HepG2 (cell line): ENCODE measurements around the gene FER1L5. TPM values are rescaled to one million over a fixed set of nuclear protein-coding genes. Genes with fewer than 3 reads are reported as not detected.

Source experiments
- ATAC-seq: fragments of 200-7000 bp; cut with Tn5 transposase; 3 replicates; pipeline ENCODE4 v1.9.1; 2020; ENCODE audit warnings: mild to moderate bottlenecking, moderate library complexity
- BruUV-seq: library from RNA; stranded (reverse); fragments of 400-500 nt; replicated peaks from 2 replicates; lab custom pipeline; 2021; lab: Mats Ljungman, UMichigan
- CTCF ChIA-PET: fragments of 300-600 bp; formaldehyde crosslinking; extraction: SDS; loops from one replicate; lab custom pipeline; 2021; ENCODE audit warnings: low total read pairs, inconsistent platforms, low intra/inter-chr PET ratio; lab: Yijun Ruan, JAX
- POLR2A ChIA-PET: fragments of 350-600 bp; sonication (Branson Sonifier 250); formaldehyde crosslinking; loops from one replicate; lab custom pipeline; 2020; ENCODE audit warnings: antibody characterized with exemption, inconsistent platforms; lab: Yijun Ruan, JAX
- DNase-seq: peaks from one replicate; pipeline ENCODE4 v3.0.0-alpha.2; 2015; ENCODE audit warnings: low spot score
- FAIRE-seq: peaks from 3 replicates; lab custom pipeline; 2011; peaks lifted over from hg19 to GRCh38; lab: Jason Lieb, UNC
- H2AFZ ChIP-seq: one replicate; pipeline ENCODE4 v1.6.1; 2011; ENCODE audit warnings: low read length, inconsistent platforms
- H3K27ac ChIP-seq: fragments of 300-600 bp; 3 replicates; pipeline ENCODE4 v1.8.0; 2011; ENCODE audit warnings: mixed run types, mild to moderate bottlenecking, mixed read lengths, low read length, inconsistent platforms; ENCODE audit not compliant: insufficient read depth; ENCODE audit errors: extremely low read length
- H3K27me3 ChIP-seq, 2 experiments: fragments of 200-600 bp in 1 of 2; 2 replicates in 1 of 2; 3 replicates in 1 of 2; pipeline versions ENCODE4 v1.6.0 to v1.8.0; 2011; ENCODE audit warnings: low read length in 2 of 2, mild to moderate bottlenecking in 2 of 2, moderate library complexity in 2 of 2, inconsistent platforms in 1 of 2; ENCODE audit not compliant: insufficient read depth in 2 of 2, control insufficient read depth in 1 of 2
- H3K36me3 ChIP-seq, 2 experiments: fragments of 200-600 bp in 1 of 2; replicated peaks in 1 of 2; 2 replicates in 1 of 2; 3 replicates in 1 of 2; pipeline versions ENCODE4 v1.5.1 to v1.8.0; 2011; ENCODE audit warnings: low read length in 2 of 2, inconsistent platforms in 1 of 2; ENCODE audit not compliant: insufficient read depth in 2 of 2, control insufficient read depth in 1 of 2
- H3K4me1 ChIP-seq: 2 replicates; pipeline ENCODE4 v1.5.1; 2012; ENCODE audit warnings: low read length, inconsistent platforms; ENCODE audit not compliant: insufficient read depth
- H3K4me2 ChIP-seq: 2 replicates; pipeline ENCODE4 v1.6.0; 2011; ENCODE audit warnings: low read depth, low read length, inconsistent platforms
- H3K4me3 ChIP-seq, 3 experiments: fragments of 200-600 bp in 1 of 3; sonication (generic), shearing (Covaris generic) in 1 of 3; replicated peaks in 1 of 3; 2 replicates each; pipeline ENCODE4 v1.5.1; 2011 to 2016; ENCODE audit warnings: low read length in 3 of 3, inconsistent platforms in 2 of 3, low read depth in 2 of 3, mild to moderate bottlenecking in 2 of 3, control low read depth in 1 of 3, mixed read lengths in 1 of 3; ENCODE audit not compliant: insufficient read depth in 1 of 3
- H3K79me2 ChIP-seq: one replicate; pipeline ENCODE4 v1.6.1; 2011; ENCODE audit warnings: low read length, inconsistent platforms; ENCODE audit not compliant: insufficient read depth
- H3K9ac ChIP-seq: 2 replicates; pipeline ENCODE4 v1.6.0; 2011; ENCODE audit warnings: mild to moderate bottlenecking, low read depth, low read length, inconsistent platforms; ENCODE audit not compliant: insufficient read depth
- H3K9me3 ChIP-seq: 2 replicates; pipeline ENCODE4 v1.5.1; 2012; ENCODE audit warnings: mild to moderate bottlenecking, low read length
- H4K20me1 ChIP-seq: 2 replicates; pipeline ENCODE4 v1.6.0; 2011; ENCODE audit warnings: inconsistent platforms, mild to moderate bottlenecking, low read length, moderate library complexity; ENCODE audit not compliant: insufficient read depth
- FOSL2 ChIP-seq: sonication (generic); formaldehyde crosslinking; IDR thresholded peaks from 2 replicates; pipeline ENCODE4 v1.4.0; 2020; ENCODE audit warnings: missing genetic modification reagents
- GLI4 ChIP-seq: sonication (generic); formaldehyde crosslinking; IDR thresholded peaks from 2 replicates; pipeline ENCODE4 v1.5.1; 2020; ENCODE audit warnings: missing genetic modification reagents, mild to moderate bottlenecking, moderate library complexity, borderline replicate concordance
- MTF1 ChIP-seq: sonication (generic); formaldehyde crosslinking; IDR thresholded peaks from 2 replicates; pipeline ENCODE4 v1.5.0; 2020; ENCODE audit warnings: missing genetic modification reagents
- NR1H2 ChIP-seq: sonication (generic); formaldehyde crosslinking; IDR thresholded peaks from 2 replicates; pipeline ENCODE4 v1.8.1; 2022; ENCODE audit warnings: low read depth, missing genetic modification reagents, borderline replicate concordance
- PAXIP1 ChIP-seq: sonication (generic); formaldehyde crosslinking; conservative IDR thresholded peaks from 2 replicates; pipeline ENCODE4 v1.4.0; 2020; ENCODE audit warnings: mild to moderate bottlenecking, missing genetic modification reagents, moderate library complexity
- SMAD3 ChIP-seq: sonication (generic); formaldehyde crosslinking; IDR thresholded peaks from 2 replicates; pipeline ENCODE4 v1.4.0; 2020; ENCODE audit warnings: missing genetic modification reagents
- ZNF12 ChIP-seq: sonication (generic); formaldehyde crosslinking; IDR thresholded peaks from 2 replicates; pipeline ENCODE4 v1.5.0; 2020; ENCODE audit warnings: missing genetic modification reagents
- ZNF18 ChIP-seq: sonication (generic); formaldehyde crosslinking; IDR thresholded peaks from 2 replicates; pipeline ENCODE4 v1.8.0; 2022; ENCODE audit warnings: mild to moderate bottlenecking, missing genetic modification reagents; ENCODE audit not compliant: insufficient replicate concordance
- ZNF224 ChIP-seq: sonication (generic); formaldehyde crosslinking; IDR thresholded peaks from 2 replicates; pipeline ENCODE4 v1.5.0; 2020; ENCODE audit warnings: mild to moderate bottlenecking, missing genetic modification reagents
- ZNF30 ChIP-seq: sonication (generic); formaldehyde crosslinking; IDR thresholded peaks from 2 replicates; pipeline ENCODE4 v1.5.0; 2020; ENCODE audit warnings: mild to moderate bottlenecking, missing genetic modification reagents
- ZNF773 ChIP-seq: sonication (generic); formaldehyde crosslinking; IDR thresholded peaks from 2 replicates; pipeline ENCODE4 v1.4.0; 2020; ENCODE audit warnings: missing genetic modification reagents, borderline replicate concordance
- WGBS: methylation state at CpG from one replicate; pipeline ENCODE4 v1.1.6; 2017; ENCODE audit warnings: low lambda C conversion rate; 5-methylcytosine and 5-hydroxymethylcytosine counted together
- in situ Hi-C: cut with HindIII; loops from 2 replicates; pipeline ENCODE4 v1.10.0; 2017; ENCODE audit warnings: low pct_unique_long_range_greater_than_20kb; ENCODE audit not compliant: extremely low pct_ligation_motif_present
- intact Hi-C: fragments of 100-400 bp; cut with micrococcal nuclease; formaldehyde crosslinking; loops from one replicate; pipeline ENCODE4 v1.10.0; 2022; ENCODE audit not compliant: unreplicated experiment
- polyA plus RNA-seq, 8 experiments: library from polyadenylated mRNA; depleted of rRNA in 3 of 8; stranded (reverse) in 7 of 8; unstranded in 1 of 8; fragments of >200 nt; fragmentation: Illumina TruSeq in 4 of 8; extraction: Trizol in 4 of 8; gene quantifications; 2 replicates each; pipeline versions ENCODE4 v1.2.1 to v1.2.3, GENCODE V29; 2011 to 2016; ENCODE audit warnings: low read depth in 4 of 8, missing spikeins in 1 of 8, mixed read lengths in 1 of 8; ENCODE audit not compliant: insufficient read depth in 1 of 8
- total RNA-seq, 5 experiments: library from RNA; depleted of rRNA; stranded (reverse); fragments of >200 nt; fragmentation: Illumina TruSeq; extraction: Trizol; gene quantifications; 2 replicates each; pipeline ENCODE4 v1.2.3, GENCODE V29; 2016; ENCODE audit warnings: low read depth in 1 of 5
- TF ChIP-seq, protein P1 (sequence below): sonication (generic); formaldehyde crosslinking; IDR thresholded peaks from 2 replicates; pipeline ENCODE4 v1.9.0; 2022; ENCODE audit warnings: low read depth, missing genetic modification reagents
- TF ChIP-seq, protein P2 (sequence below): sonication (generic); formaldehyde crosslinking; IDR thresholded peaks from 2 replicates; pipeline ENCODE4 v1.9.0; 2021; ENCODE audit warnings: missing genetic modification reagents, mild to moderate bottlenecking, borderline replicate concordance

Gene FER1L5
- total and polyA plus RNA-seq, 2 of the 13 experiments (the other 11 are each of a cell fraction or from before 2014, with no cell fraction given) = 0.02 to 0.08 TPM

- Histone ChIP-seq H3K9ac (peak overlapping the region; percentile 79), H3K36me3 (peaks cover 8 to 34% of the 10 kb centered on the region in 2 experiments; a peak in 4 of 5 replicates), H4K20me1 (no peaks in the 10 kb centered on the region), H3K27me3 (no peaks in the 10 kb centered on the region; a peak in 1 of 5 replicates), H2AFZ (no peak overlapping the region), H3K4me1 (peaks cover 25% of the 10 kb centered on the region), H3K79me2 (peaks cover 25% of the 10 kb centered on the region), H3K9me3 (no peaks in the 10 kb centered on the region), H3K27ac (peak overlapping the region; percentile 56), H3K4me3 (peak overlapping the region; percentile 83 to 95 (median 86)), H3K4me2 (peak overlapping the region; percentile 94)
- CTCF ChIA-PET = no interaction called here
- POLR2A ChIA-PET = interaction anchor here (2.1 to 2.4 kb wide), 2 partner anchors 22 to 24 kb away, joined by 5 to 7 read pairs; partner anchors contain the start of gene CNNM4
- no peak for FAIRE-seq
- in situ Hi-C loops = no loop called here
- intact Hi-C loops = no loop called here
- BruUV-seq = TSS peak; percentile 74
- DNase-seq = no peak
- peak; percentile 19 for ATAC-seq
- 4% methylated on average over 4 of the region's 4 CpGs for WGBS
- no peak for TF ChIP-seq MTF1 (CRISPR knock-in tag)
- TF ChIP-seq FOSL2 (CRISPR knock-in tag) = no peak
- 0 out of 2 replicates have a peak, but pooled peaks have one; percentile 3 for TF ChIP-seq GLI4 (CRISPR knock-in tag)
- TF ChIP-seq ZNF773 (CRISPR knock-in tag) = no peak
- no peak for TF ChIP-seq NR1H2 (CRISPR knock-in tag)
- TF ChIP-seq, protein P1, sequence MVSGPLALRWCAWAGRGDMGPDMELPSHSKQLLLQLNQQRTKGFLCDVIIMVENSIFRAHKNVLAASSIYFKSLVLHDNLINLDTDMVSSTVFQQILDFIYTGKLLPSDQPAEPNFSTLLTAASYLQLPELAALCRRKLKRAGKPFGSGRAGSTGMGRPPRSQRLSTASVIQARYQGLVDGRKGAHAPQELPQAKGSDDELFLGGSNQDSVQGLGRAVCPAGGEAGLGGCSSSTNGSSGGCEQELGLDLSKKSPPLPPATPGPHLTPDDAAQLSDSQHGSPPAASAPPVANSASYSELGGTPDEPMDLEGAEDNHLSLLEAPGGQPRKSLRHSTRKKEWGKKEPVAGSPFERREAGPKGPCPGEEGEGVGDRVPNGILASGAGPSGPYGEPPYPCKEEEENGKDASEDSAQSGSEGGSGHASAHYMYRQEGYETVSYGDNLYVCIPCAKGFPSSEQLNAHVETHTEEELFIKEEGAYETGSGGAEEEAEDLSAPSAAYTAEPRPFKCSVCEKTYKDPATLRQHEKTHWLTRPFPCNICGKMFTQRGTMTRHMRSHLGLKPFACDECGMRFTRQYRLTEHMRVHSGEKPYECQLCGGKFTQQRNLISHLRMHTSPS (CRISPR knock-in tag) = no peak
- TF ChIP-seq PAXIP1 (CRISPR knock-in tag) = peak; percentile 22; the same call in 1 of the 2 replicates
- TF ChIP-seq, protein P2, sequence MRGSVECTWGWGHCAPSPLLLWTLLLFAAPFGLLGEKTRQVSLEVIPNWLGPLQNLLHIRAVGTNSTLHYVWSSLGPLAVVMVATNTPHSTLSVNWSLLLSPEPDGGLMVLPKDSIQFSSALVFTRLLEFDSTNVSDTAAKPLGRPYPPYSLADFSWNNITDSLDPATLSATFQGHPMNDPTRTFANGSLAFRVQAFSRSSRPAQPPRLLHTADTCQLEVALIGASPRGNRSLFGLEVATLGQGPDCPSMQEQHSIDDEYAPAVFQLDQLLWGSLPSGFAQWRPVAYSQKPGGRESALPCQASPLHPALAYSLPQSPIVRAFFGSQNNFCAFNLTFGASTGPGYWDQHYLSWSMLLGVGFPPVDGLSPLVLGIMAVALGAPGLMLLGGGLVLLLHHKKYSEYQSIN = no peak
- 0 out of 2 replicates have a peak, but pooled peaks have one; percentile 42 for TF ChIP-seq ZNF30 (CRISPR knock-in tag)
- TF ChIP-seq ZNF12 (CRISPR knock-in tag) = peak; percentile 11; the same call in 1 of the 2 replicates
- TF ChIP-seq SMAD3 (CRISPR knock-in tag) = no peak
- no peak for TF ChIP-seq ZNF224
- peak; percentile 58 for TF ChIP-seq ZNF18 (CRISPR knock-in tag)
These were observed 96.6 kb downstream of the FER1L5 start for GRCh38 chr2:96739076-96739632.
